GM21515 (cell line): ENCODE data around the gene MUC20.
"Not testable (repeated sequence)": the region's sequence is repeated elsewhere in the genome, so short reads cannot be mapped to it uniquely, and the experiment has no call there.

ENCODE experiments used
- ATAC-seq: cut with Tn5 transposase; IDR thresholded peaks from one replicate; pipeline ENCODE4 v1.9.1; 2021; ENCODE audit not compliant: unreplicated experiment

Gene MUC20

DNA sequence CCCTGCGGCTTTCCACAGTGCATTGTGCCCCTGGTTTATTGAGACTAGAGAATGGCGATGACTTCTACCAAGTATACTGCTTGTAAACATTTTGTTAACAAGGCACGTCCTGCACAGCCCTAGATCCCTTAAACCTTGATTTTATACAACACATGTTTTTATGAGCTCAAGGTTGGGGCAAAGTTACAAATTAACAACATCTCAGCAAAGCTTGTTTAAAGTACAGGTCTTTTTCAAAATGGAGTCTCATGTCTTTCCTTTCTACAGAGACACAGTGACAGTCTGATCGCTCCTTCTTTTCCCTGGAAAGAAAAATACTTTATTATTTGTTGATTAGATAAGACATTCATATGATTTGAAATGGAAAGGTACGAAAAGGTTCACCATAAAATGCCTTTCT is 8.0 kb downstream of the MUC20 start:
- ATAC-seq, result not testable (repeated sequence)

DNA sequence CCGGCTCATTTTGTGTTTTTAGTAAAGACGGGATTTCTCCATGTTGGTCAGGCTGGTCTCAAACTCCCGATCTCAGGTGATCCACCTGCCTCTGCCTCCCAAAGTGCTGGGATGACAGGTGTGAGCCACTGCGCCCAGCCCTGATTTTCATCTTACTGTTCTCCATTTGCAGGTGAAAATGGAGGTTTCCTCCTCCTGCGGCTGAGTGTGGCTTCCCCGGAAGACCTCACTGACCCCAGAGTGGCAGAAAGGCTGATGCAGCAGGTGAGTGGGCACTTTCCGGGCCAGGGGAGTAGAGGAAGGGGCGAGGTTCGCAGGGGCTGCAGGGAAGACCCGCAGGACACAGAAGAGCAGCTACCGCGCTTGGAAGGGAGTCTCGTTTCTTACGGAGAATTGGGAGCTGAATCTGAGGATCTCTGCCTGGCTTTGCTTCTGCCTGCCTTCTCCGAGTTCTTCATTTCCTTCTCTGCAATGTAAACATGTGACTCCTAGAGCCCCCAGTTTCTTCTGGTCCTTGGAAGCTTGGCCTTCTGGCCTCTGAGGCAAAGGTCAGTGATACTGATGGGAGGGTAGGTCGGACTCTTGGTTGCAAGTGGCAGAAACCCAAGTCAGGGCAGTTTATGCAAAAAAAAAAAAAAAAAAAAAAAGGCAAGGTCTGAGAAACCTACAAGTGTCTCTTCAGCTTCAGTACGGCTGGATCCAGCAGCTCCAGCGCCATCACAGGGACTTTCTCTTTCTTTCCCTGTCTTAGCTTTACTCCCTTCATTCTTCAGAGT is 8.9 kb downstream of the MUC20 start:
- ATAC-seq, result no peak

DNA sequence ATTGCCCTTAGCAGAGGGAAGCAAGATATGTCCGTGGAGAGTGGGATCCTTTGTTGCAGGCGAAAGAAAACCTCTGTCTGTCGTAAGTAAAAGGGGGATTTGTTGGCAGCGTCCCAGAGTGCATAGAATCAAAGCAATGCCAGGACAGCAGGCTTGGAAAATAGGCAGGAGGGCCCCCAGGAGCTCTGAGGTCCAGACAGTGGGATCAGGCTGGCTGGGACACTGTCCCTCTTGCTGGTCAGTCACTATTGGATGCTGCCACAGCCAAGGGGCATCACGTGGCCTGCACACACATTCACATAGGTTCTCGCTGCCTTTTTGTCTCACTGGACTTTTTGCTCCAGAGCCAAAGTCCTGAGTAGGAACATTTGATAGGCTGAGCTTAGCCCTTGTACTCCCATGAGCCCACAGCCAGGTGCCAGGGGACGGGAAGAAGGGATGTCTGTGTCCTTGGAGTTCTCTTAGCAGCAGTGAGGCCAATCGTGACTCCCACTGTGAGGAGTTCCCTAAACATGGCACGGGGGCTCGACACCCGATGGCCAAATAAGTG is 10.7 kb downstream of the MUC20 start:
- ATAC-seq, result no peak

DNA sequence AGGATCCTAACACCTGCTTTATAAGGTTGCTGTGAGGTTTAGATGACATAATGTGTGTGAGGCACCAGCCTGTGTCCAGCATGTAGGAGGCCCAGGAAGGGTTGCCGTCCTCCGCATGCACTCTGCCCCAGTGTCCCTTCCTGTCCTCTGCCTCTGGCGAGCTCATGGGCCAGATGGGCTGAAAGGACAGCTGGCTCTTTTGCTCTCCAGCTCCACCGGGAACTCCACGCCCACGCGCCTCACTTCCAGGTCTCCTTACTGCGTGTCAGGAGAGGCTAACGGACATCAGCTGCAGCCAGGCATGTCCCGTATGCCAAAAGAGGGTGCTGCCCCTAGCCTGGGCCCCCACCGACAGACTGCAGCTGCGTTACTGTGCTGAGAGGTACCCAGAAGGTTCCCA is 12.2 kb downstream of the MUC20 start:
- no peak for ATAC-seq

DNA sequence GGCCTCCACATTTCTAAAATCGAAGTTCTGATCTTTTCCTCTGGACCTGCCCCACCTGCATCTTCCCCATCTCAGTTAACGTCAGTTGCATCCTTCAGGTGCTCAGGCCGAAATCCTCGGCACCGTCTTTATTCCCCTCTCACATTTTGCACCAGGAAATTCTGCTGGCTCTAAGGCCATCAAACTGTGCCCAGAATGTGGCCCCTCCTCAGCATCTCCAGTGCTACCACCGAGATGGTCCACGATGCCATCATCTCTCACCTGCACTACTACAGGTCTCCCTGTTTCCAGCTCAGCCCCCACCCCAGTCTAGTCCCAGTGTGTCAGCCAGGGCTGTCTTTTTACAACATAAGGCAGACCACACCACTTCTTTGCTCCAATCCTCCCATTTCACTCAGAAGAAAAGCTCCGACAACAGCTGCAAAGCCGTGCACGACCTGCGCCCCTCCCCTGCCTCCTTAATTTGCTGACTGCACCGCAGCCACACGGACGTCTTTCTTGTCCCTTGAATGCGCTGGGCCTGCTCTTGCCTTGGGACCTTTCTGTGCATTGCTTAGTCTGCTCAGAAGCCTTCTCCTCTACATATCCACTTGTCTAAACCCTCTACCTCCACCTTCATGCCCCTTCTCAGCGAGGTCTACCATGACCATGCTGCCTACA is 14.4 kb downstream of the MUC20 start:
- no peak for ATAC-seq

DNA sequence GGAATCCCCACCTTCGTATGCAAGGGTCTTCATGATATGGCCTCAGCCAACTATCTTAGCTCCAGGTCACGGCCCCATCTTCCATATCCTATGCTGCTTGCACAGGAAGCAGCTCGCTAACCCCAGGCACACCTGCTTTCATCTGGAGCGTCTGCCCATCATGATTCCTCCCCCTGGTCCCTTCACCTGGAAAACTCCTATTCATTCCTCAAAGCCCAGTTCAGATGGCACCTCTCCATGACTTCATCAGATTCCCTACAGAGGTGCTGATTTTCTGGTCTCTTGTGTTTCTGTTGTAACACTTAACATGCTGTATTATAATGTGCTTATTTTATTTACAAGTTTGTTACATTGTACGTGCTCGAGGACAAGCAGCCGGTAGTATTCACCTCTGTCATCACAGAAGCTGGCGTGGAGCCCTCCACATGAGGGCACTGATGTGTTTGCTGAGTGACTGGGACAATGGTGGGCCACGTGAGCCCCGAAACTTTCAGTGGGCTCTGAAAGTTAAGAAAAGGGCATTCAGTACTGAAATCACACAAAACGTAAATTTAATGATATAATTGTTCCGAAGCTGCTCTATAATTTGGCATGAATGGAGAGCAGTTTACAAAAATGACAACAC is 16.2 kb downstream of the MUC20 start:
- ATAC-seq, result no peak

DNA sequence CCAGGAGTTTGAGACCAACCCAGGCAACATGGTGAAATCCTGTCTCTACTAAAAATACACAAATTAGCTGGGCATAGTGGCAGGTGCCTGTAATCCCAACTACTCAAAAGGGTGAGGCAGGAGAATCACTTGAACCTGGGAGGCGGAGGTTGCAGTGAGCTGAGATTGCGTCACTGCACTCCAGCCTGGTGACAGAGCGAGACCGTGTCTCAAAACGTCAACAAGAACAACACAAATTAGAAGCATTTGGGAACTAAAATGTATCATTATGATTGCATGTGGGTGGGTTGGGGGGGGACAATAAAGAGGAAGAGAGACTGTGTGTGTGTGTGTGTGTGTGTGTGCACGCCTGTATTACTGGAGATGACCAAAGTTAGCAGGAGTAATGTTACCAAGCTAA is 17.0 kb downstream of the MUC20 start:
- ATAC-seq, result not testable (repeated sequence)

DNA sequence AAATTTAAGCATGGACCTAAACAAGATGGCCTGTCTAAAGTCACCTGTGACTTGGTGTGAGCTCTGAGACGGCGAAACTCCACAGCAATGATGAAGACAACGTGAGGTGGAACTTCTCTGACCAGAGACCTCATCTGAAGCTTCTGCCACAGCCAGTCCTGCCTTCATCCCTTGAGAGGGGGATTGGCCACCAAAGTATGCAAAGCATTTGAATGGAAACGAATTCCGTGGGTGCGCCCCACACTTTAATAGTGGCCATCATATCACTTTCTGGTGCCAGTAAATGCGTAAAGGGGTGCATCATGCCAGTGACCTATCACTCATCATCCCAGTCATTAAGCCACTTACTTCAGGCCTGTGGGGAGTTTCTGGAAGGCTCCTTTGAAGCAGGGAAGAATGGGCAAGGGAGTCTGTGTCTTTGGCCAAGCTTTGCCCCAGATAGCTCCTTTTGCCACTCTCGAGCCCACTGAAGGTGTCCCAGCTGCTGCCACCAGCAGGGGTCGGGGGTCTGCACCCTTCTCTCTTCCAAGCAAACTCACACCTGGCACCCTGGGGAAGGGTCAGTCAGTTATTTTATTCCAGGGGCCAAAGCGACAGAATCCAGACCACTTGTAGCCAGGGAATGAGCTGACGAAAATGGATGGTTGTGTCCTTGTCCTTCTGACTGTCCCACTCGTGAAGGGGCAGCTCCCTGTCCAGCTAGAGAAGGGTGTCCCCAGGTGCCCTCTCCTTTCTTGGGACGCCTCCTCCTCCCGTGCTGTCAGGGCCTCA is 17.7 kb downstream of the MUC20 start:
- no peak for ATAC-seq

DNA sequence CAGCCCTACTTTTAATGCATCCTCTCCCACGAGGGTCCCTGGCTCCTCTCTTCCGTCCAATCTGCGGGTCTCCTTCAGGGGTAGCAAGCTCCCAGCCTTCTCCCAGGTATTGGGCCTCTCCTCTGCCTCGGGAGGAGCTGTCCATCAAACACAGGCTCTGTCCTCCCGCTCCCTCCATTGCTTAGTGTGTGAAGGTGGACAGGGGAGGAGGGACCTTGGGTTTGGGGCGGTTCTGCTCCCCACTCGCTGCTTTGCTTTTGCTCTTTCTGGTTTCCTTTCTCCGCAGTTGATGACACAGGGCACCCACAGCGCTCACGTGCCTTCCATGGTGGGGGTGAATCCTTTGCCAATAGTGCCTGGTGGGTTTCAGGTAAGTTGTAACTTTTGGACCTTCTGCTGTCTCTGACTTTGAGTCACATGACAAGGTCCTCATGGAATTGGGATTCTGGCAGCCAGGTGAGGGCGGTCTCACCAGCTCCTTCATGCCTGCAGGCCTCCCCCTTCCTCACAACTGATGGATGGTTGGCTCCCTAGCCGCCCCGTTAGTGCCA is 18.9 kb downstream of the MUC20 start:
- ATAC-seq, result no peak

DNA sequence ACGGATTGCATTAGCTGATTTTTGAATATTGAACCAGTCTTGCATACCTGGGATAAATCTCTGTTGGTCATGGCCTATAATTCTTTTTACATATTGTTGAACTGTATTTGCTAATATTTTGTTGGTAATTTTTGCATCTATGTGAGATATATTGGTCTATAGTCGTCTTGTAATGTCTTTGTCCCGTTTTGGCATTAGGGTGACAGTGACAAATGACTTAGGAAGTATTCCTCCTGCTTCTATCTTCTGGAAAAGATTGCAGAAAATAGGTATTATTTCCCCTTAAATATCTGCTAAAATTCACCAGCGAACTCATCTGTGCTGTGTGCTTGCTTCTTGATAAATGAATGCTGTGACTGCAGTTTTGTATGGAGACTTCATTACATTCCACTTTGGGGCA is 23.7 kb downstream of the MUC20 start:
- no peak for ATAC-seq

DNA sequence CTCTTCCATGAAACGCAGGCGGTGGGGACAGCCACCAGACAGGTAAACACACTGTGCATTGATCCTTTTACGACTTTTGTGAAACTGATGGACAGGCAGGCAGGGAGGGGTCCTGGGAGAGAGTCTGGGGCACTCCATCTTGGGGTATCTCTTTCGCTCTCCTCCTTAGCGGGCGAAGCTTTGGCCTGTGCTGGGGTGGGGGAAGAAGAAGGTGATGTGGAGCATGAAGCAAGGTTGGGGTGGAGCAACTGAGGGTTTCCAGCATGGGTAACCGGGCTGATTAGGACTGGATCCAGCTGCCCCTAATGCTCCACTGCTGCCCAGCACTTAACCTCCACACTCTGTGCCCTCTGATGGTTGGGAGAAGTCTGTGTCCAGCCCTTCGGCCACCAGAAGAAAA is 25.6 kb downstream of the MUC20 start:
- no peak for ATAC-seq

DNA sequence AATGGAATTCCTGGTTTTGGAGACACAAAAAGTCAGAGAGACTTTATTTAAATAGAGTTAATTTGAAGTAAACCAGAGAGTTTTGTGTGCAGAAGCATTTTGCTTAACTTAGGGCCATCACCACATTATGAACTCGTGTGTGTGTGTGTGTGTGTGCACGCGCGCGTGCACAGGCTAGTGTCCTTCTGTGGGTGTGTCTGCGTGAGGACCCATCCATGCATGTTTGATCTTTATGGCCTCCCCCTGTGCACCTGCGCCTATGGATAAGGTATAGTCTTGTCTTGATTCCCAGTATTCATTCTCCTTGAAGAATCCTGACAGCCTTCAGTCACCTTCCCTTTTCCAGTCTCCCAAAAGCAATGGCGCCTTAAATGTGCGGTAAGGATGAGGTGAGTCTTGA is 26.0 kb downstream of the MUC20 start:
- no peak for ATAC-seq

DNA sequence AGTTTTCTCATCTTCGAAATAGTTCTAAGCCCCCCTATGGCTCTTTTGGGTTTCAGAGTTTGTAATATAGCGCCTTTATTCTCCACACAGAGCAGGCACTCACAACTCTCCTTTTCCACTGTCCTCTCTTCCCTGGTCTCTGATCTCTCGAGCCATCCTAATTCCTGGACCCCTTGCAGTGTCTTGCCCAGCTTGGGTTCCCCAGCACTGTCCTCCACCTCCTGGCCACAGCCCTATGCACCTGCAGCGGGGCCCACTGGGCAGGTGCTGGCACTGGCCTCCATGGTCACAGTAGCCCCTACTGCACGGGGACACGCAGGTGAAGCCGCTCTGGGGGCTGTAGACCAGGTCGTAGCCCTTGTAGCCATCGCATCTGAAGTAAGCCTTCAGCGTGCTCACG is 27.9 kb downstream of the MUC20 start:
- ATAC-seq, result no peak

DNA sequence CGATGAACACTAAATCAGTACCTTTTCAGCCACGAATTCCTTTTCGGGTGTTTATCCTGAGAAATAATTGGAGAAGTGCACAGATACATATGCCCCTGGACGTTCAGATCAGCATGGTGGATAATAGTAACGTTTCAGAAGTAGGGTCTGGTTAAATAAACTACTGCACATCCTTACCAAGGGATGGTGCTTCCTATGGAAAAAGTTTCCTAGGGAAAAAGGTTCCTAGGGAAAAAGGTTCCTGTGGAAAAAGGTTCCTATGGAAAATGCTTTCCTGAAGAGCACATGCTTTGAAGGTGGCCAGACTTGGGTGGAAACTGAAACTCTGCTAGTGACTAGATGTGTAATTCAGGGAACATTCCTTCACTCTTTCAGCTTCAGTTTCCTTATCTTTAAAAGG is 28.3 kb downstream of the MUC20 start:
- not testable (repeated sequence) for ATAC-seq

DNA sequence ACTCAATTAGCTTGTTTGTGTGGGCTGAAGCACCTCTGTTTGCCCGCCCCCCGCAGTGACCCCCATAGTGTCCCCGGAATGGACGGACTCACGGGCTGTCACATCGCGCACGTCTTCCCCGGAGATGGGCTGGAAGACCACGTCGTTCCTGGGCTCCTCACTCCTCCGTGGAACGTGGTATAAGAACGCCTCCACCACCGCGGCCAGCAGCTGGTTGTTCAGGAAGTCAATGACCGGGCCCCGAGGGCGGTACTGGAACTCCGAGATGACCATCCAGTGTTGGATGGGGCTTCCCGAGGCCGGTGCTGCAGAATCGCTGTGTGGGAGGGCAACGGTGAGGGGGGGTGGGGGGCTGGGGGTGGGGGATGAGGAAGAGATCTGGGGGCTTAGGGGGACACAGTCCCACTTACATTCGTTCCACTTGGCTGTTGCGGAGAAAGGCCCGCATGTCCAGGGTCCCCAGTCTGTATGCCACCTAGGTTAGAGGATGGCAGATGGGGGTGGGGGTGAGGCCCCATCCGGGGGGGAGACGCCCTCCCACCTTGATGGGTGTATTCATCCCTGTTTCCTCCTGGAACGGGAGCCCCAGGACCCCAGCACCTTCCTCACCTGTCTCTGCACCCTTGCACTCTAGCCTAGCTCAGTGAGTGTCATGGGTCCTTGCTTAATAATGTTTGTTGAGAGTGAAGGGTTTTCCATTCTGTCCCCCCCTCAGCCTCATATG is 30.2 kb downstream of the MUC20 start:
- ATAC-seq, result no peak

DNA sequence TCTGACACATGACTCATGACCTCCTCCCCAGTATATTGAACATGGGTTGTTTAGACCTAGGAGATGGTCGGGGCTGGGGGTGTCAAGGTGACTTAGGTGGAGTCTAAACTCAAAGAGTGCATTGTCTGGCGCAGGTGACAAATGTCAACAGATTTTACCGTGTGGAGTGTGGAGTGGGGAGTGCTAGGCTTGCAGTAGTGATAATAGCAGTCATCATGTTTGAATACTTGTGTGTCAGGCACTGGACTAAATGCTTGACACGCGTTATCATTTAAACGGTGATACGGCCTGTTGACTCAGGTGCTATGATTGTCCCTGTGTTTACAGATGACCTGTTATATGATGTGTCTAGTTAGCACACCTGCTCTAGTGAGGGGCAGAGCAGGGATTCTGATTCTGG is 30.8 kb downstream of the MUC20 start:
- no peak for ATAC-seq

DNA sequence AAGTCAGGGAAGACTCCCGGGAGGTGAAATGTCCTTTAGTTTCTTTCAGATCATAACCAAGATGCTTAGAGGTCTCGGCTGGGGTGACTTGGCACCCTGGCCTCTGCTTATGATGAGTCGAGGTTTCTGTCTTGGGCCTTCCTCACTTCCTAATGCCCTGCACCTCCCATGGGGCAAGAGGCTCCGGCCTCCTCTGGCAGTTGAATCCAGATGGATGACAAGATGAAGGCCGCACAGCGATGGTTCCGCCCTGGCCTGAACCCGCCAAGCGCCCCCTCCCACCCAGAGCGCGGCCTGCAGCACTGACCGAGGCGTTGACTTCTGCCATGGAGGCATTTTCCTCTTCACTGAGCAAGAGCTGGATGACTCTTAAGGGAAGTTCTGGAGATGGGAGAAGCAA is 31.3 kb downstream of the MUC20 start:
- no peak for ATAC-seq

DNA sequence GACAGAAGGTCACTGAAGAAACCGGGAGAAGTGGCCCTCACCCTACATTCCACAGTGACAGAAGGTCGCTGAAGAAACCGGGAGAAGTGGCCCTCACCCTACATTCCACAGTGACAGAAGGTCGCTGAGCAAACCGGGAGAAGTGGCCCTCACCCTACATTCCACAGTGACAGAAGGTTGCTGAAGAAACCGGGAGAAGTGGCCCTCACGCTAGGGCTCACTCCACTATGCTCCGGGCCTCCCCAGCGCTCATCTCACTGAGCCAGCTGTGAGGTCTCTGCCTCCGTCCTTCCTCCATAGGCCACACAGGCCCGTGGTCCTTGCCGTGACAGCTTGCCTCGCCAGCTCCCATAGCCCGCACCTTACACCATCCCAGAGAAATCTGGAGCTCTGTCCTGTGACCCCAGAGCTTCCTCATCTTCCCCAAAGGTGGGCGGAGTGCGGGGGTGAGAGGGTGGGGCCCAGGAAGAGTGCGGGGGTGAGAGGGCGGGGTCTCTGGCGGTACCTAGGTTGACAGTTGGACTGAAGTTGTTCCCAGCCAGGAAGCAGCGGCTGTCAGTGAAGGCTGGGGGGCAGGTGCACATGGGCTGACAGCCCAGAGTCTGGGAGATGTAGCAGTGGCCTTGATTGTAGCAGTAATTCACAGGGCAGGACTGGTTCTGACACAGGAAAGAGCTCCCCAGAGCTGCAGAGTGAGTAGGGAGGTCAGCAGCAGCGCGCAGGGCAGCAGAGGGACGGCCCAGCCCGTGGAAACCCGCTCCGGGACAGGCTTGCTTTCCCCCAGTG is 32.0 kb downstream of the MUC20 start:
- ATAC-seq, result no peak

DNA sequence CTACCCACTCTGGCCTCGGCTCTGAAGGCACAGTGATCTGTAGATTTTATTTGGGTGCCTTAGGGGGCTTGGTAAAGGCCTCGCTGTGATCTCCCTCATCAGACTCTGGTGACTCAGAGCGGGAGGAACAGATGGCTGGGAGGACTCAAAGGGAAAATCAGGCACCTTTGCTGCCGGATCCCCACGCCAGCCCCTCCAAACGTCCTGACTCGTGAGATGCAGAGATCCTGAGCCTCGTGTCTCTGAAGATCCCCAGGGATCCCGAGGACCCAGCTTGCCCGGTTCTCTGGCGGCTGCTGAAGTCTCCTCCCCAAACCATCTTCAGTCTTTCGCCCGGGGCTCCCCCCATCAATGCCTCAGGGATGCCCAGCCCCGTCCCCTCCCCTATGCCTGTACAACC is 32.8 kb downstream of the MUC20 start:
- ATAC-seq, result no peak

DNA sequence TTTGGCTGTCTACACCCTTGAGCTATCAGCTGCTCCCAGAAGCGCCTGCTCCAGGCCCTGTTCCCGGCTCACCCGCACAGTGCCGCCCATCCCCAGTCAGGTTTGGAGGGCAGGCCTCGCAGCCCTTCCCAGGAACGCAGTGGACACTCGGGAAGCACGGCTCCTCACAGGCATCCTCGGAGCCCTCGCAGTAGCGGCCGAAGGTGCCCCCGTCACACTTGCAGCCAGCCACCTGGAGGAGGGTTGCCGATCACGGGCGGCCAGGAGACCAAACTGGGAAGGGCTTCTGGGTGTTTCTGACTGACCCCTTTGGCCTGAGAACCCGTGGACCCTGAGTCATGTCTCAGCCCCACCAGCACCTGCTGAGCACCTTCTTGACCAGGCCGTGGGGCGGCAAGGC is 33.4 kb downstream of the MUC20 start:
- no peak for ATAC-seq
